ENCODE data around the gene PLEKHG7.

GRCh38 chr12:92668739-92669138 is 34.0 kb upstream of the PLEKHG7 start:
- TF ChIP-seq CTCF (conservative IDR thresholded peaks at IDR 0.05) (no peak), ZFX (IDR thresholded peaks at IDR 0.05) (no peak)
